NCI-H1092 (cell line): Measurements from ENCODE around the gene RAPGEF1.

Experiments used
- DNase-seq: peaks from one replicate; lab custom pipeline; 2025; lab: John Stamatoyannopoulos, UW

RAPGEF1 gene

DNA sequence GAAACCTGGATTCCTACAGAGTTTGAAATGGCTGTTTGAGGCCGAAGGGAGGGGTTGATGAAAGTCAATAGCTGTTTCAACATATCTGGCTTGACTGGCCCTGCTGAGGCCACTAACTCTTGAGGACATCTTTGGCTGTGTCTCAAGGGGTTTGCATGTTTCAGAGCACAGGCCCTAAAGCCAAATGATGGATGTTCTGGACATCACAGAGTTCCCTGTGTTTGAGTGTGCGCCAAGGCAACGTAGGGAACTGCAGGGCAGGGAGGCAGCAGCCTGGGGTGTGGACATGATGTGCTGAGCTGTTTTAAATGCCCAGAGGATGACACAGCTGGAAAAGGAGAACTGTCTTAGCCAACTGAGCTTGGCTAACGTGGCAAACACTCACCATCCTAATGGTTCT lies 89.6 kb downstream of the RAPGEF1 start:
- no peak for DNase-seq

DNA sequence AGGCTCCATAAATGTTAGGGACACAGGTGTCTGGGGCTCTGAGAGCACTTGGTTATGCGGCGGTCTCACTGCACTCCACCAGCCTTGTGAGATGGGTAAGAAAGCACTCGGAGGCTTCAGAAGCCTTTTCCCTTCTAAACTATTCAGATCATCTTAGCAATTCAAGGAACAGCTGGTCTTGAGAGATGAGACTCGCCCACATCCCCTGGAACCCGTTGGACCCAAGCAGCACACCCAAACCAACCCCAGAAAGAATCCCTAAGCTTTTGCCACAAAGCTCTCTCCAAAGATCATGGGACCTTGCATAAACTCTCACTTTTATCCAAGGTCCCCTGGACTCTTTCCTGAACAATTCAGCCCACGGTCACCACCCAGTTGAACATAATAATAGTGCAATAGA lies 90.2 kb downstream of the RAPGEF1 start:
- no peak for DNase-seq

GRCh38 chr9:131645078-131645776 lies 94.6 kb downstream of the RAPGEF1 start:
- DNase-seq: no peak

DNA sequence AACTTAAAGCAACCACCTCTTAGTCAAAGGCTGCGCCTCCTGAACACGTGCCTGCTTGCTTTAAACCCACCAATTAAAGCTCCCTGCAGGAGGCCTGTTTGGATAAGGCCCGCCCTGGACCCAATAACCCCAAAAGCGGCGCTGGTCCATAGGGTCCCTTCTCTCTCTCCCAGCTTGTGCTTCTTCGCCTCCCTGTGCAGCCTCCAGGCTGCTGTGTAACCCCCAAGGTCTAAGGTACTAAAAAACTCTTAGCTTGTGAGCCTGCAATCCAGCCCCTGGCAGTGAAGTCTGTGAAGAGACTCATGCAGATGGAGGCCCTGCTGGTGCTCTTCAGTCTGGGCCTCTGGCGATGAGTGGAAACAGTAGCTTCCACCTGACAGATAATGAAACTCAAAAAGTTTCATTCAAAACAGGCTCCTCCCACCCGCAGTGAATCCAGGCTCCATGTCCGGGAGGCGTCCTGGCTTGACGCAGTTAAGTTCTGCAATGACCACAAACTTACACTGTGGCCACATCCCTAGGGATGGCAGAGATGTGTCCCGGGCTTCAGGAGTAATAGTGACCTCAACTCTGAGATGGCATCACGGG lies 97.3 kb downstream of the RAPGEF1 start:
- no peak for DNase-seq

DNA sequence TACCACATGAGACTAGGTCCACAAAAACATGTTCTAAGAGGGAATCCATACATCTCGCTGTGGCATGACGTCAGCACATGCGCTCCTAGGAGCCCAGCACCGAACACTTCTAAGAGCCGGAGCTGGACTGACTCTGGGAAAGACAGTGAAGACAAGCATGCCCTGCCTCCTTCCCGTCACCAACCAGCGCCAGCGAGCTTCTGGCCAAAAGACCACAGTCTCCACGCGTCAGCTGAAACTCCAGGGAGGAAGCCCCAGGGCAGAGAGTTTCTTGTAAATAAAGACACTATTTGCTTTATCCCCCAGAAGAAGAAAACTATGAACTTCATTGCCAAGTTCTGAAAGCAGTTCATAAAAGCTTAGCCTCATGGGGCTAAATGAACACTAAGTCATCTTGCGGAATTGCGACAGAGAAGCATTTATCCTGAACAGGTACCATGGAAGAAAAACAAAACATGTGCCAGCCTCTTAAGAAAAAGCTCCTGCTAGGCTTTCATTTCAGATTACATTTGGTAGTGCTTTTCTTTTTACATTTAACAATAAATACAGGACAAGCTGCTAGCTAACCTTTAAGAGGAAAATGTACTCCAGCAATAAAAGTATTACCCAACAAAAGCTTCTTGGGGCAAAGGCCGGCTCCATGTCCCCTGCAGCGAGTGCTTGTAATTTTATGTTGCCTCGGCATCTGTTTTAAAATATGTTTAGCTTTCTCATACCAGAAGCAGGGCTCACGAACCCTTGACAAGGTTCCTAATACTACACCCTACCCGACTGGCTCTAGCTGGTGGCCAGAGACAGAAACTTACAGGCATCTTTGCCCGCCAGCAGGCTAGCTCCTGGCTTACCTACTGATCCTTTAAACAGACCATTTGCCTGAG lies 98.0 kb downstream of the RAPGEF1 start:
- DNase-seq: no peak

GRCh38 chr9:131640438-131641137 lies 99.3 kb downstream of the RAPGEF1 start:
- no peak for DNase-seq

DNA sequence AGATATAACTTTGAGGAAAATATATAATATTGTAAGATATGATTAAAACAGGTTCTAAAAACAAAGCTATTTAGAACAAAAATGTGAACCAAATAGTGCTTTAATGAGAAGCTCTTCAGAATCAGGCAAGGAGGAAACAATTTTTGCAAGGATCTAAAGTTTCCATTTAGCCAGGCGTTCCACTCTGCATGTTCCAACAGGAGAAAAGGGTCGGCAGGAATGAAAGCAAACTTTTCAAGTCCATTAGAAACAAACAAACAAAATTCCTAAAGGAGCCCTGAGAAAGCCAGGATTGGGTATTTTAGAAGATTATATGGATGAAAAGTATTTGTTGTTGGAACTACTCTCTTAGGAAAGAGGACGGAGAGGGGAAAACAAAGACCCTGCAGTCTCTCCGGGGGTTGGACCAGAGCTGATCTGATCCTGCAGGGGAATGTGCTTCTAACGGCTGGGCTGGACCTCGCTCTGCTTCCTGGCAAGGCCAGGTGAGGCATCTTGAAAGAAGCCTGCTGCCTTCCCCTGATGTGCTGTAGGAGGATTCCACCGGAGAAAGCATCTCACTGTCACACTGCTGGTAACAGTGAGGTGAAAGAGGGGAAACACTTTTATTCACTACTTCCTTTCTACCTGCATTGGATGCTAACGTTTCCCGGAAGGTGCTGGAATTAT lies 100.0 kb downstream of the RAPGEF1 start:
- DNase-seq: no peak

DNA sequence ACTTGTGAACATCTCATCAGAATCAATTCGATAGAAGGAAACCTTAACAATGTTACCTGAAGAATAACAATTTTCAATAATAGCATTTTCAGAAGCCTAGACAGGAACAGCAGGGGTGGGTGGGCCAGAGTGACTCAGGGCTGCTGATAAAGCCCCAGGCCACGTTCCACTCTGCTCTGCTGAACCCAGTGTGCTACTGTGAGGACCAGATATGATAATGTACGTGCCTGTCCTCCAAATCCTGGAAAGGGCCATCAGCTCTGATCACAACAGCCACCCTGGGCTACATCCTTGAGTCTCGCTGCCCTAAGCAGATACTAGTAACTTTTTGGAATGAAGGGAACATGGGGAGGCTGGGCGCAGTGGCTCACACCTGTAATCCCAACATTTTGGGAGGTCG lies 103.3 kb downstream of the RAPGEF1 start:
- DNase-seq: no peak

- no peak for DNase-seq
Measured at GRCh38 chr9:131635892-131636291, 104.0 kb downstream of the RAPGEF1 start.

DNA sequence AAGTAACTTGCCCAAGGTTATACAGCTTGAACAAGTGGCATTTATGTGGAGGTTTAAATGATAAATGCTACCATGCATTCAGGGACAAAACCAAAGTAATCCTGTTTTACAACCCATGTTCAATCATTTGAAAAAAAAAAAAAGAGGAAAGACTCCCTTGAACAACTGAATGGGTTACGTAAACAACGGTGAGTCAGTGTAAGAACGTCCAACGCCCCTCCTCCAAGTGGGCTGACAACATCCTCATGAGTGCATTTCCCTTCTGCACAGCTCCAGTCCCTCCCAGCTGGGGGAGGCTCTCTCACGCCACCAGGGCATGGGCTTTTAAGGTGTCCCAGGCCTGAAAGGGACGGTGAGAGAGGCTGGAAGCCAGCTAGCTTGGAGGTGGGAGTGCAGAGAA lies 104.6 kb downstream of the RAPGEF1 start:
- no peak for DNase-seq

DNA sequence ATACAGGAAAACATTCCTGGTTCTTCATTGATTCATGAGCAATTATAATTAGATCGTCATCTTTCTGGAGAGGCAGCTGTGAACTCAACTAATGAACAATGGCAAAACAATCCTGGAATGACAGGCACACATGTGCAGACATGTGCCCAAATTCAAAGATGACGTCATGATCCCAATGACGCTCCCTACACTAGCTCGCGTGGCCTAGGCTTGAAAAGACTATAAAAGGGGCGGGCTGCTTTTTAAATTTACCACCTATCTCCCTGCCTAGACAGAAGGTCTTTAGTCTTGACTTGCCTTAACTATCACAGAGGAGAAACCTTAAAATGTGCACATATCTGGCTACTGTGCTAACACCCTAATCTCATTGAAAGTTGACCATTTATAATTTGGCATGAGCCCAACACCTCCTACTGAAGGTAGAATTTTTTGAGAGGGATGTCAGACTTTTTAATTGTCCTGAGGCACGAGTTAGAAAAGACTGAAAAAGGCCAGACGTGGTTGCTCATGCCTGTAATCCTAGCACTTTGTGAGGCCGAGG lies 106.3 kb downstream of the RAPGEF1 start:
- DNase-seq: no peak

DNA sequence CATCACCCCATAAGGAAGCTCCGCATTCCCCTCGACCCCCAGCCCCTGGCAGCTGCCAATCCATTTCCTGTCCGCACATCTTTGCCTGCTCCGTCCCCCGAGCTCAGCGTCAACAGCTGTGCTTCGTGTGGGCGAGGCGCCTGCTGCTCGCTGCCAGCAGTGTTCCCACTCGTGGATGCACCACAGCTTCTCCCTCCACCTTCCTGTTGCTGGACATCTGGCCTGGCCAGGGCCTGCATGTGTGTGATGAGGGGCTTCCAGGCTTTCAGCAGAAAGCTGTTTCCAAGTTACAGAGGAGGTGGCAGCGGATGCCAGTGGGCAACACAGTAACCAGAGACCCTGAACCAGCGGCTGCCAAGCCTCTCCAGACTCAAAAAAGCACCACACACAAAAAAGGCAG lies 108.6 kb downstream of the RAPGEF1 start:
- no peak for DNase-seq

DNA sequence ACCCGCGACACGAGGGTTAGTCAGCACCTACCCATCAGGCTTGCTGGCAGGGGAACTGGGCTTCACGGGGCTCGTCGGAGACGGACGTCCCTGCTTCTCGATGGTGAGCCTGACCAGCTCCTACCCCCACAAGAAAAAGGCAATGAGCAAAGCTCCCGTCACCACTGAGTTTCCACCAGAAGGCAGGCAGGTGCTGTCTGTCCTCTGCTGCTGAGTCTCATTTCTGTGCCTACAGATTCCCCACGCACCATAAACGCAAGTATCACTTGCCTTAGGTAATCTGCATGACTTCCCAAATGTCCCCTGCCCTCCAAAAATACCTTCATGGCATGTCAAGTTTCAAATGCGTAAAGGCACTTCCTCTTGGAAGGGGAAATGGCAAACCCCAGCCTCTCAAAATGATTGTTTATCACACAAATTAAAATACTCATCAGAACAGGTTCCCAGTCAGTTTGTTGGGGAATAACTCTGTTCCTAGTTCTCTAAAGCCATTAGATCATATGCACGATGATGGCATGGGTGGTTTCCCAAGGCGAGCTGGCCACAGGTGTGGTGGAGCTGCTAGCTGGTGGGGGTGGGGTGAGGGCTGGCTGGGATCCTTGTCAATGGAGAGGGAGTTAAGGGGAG lies 109.6 kb downstream of the RAPGEF1 start:
- DNase-seq: no peak

DNA sequence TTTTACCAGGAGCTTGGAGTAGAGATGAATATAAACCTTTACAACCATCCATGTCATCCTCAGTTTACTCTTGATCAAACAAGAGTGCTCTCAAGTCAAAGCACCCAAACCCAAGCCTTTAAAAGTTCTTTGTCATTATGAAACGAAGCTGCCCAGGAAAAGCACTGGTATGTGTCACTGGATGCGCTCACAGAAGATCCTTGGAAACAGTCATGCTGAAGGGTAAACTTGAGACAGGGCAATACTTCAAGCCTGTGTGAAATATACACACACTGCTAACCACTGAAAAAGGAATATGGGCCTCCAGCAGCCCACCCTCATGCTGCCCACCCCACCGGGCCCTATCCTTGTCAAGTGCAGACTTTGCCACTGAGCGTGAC lies 110.1 kb downstream of the RAPGEF1 start:
- no peak for DNase-seq

- no peak for DNase-seq
Measured at GRCh38 chr9:131629226-131629500, 110.7 kb downstream of the RAPGEF1 start.

- no peak for DNase-seq
Measured at GRCh38 chr9:131628459-131629225, 111.2 kb downstream of the RAPGEF1 start.

DNA sequence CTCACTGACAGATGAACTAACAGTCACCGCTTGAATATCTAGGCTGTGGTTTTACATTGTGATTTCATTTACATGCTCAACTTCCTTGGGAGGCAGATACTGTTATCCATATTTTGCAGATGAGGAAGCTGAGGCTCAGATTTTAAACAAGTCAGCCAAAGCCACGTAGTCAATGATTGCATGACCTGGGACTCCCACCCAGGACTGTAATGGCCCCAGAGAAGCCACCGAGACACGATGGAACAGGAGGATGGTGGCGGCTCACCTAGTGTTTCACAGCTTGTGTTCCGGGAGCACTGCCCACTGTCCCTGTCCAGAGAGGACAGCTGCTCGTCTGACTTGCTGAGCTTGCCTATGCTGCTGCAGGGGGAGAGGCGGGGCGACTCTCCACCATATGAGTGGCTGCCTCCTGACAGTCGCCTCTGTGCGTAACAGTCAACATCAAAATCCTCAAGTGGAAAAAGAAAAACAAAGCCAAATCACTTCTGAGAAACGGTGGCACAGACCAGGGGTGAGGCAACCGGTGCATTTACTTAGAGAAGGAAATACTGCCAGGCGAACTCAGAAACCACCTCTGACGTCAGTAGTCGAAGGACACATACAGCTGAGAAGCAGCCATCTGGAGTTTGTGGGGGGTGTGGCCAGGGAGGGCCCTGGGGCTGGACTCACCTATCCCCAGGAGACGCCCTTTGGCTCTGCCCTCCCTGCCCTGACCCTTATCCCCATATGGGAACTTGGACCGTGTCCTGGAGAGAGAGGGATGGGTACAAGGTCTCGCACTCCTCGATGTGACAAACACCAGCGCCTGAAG lies 112.0 kb downstream of the RAPGEF1 start:
- no peak for DNase-seq

GRCh38 chr9:131627326-131627647 lies 112.6 kb downstream of the RAPGEF1 start:
- no peak for DNase-seq

DNA sequence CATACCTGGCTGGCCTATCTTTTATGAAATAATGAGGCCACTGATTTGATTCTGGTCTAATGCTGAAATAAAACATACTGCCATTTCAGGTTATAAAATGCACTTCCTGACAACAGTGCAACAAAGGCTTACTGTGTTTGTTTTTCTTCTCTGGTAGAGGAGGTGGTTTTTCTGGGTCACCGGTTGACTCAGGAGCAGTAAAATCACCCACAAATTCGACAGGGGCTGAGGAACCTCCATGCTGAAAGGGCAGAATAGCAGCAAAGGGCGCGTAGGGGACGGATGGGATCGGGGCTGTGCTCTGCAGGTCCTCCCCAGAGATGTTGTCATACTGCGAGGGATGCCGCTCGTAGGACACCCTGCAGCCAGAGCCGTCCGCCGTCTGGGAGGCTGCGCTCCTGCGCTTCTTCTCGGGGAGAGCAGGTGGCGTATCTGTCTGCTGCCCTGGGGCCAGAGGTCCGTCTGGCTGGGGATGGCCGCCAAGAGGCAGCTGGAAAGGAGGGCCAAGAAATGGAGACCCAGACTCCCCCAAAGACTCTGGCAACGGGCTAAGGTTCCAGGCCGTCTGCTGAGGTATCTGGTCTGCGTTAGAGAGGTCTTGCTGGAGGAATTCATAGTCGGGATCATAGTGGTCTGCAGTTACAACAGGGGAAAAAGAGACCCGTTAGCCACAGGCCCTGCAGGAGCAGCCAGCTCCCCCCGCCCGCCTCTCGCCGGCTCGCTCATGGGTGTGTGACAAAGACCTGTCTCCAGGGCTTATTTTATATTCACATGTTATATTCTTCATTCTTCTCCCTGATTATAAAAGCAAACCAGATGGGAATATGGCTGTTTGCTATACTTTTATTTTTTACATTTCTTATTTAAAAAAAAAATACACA lies 113.8 kb downstream of the RAPGEF1 start:
- no peak for DNase-seq
